ENCODE measurements around the gene TEKTIP1. TPM values are rescaled to one million over a fixed set of nuclear protein-coding genes. Genes with fewer than 3 reads are reported as not detected.

The TEKTIP1 gene
- total RNA-seq, 1 experiment from 2014 or later = 2.7 TPM

- Mint-ChIP-seq H3K36me3 (ENCODE audit: insufficient read depth, unreplicated experiment) (peaks cover 53% of the 10 kb centered on the region), H3K4me1 (ENCODE audit: low read depth, unreplicated experiment) (no peaks in the 10 kb centered on the region), H3K4me3 (ENCODE audit: low read depth, unreplicated experiment) (no peak overlapping the region), H3K27me3 (ENCODE audit: unreplicated experiment) (no peaks in the 10 kb centered on the region), H3K27ac (ENCODE audit: unreplicated experiment) (no peak overlapping the region), H3K9me3 (ENCODE audit: low read depth, unreplicated experiment) (no peaks in the 10 kb centered on the region)
- TF ChIP-seq CTCF (IDR thresholded peaks at IDR 0.05; ENCODE audit: unreplicated experiment) = no peak
- BruUV-seq (replicated peaks) = no TSS peak
- no peak for DNase-seq
- CTCF ChIA-PET = interaction anchor here (0.6 kb wide), 1 partner anchor 157 kb away, joined by 3 read pairs; no protein-coding TSS in a partner anchor
- intact Hi-C loops (cut with micrococcal nuclease; ENCODE audit: unreplicated experiment) = no loop called here
Measured at GRCh38 chr19:3533033-3533432, 5.9 kb upstream of the TEKTIP1 start.

GRCh38 chr19:3533563-3534216, 5.3 kb upstream of the TEKTIP1 start:
- no peaks in the 10 kb centered on the region for H3K27me3 Mint-ChIP-seq (ENCODE audit: unreplicated experiment)
- no TSS peak for BruUV-seq (replicated peaks)
- intact Hi-C loops (cut with micrococcal nuclease; ENCODE audit: unreplicated experiment) = no loop called here
- H3K36me3 Mint-ChIP-seq (ENCODE audit: insufficient read depth, unreplicated experiment) = peaks cover 59% of the 10 kb centered on the region
- H3K4me3 Mint-ChIP-seq (ENCODE audit: low read depth, unreplicated experiment) = no peak overlapping the region
- TF ChIP-seq CTCF (IDR thresholded peaks at IDR 0.05; ENCODE audit: unreplicated experiment) = no peak
- no peak overlapping the region for H3K27ac Mint-ChIP-seq (ENCODE audit: unreplicated experiment)
- no peak for DNase-seq
- H3K9me3 Mint-ChIP-seq (ENCODE audit: low read depth, unreplicated experiment) = no peaks in the 10 kb centered on the region
- H3K4me1 Mint-ChIP-seq (ENCODE audit: low read depth, unreplicated experiment) = no peaks in the 10 kb centered on the region
- CTCF ChIA-PET = interaction anchor here (0.6 kb wide), 1 partner anchor 157 kb away, joined by 3 read pairs; no protein-coding TSS in a partner anchor

- no peak for DNase-seq
- TF ChIP-seq CTCF (IDR thresholded peaks at IDR 0.05; ENCODE audit: unreplicated experiment) = no peak
- Mint-ChIP-seq H3K4me3 (ENCODE audit: low read depth, unreplicated experiment) (no peak overlapping the region), H3K27ac (ENCODE audit: unreplicated experiment) (no peak overlapping the region), H3K4me1 (ENCODE audit: low read depth, unreplicated experiment) (no peaks in the 10 kb centered on the region), H3K9me3 (ENCODE audit: low read depth, unreplicated experiment) (no peaks in the 10 kb centered on the region), H3K36me3 (ENCODE audit: insufficient read depth, unreplicated experiment) (peaks cover 65% of the 10 kb centered on the region), H3K27me3 (ENCODE audit: unreplicated experiment) (no peaks in the 10 kb centered on the region)
- BruUV-seq (replicated peaks) = no TSS peak
- intact Hi-C loops (cut with micrococcal nuclease; ENCODE audit: unreplicated experiment) = no loop called here
- CTCF ChIA-PET = no interaction called here
Measured at GRCh38 chr19:3534375-3535234, 4.4 kb upstream of the TEKTIP1 start.

- no peak for DNase-seq
- H3K4me1 Mint-ChIP-seq (ENCODE audit: low read depth, unreplicated experiment) = no peaks in the 10 kb centered on the region
- no TSS peak for BruUV-seq (replicated peaks)
- H3K27me3 Mint-ChIP-seq (ENCODE audit: unreplicated experiment) = no peaks in the 10 kb centered on the region
- H3K36me3 Mint-ChIP-seq (ENCODE audit: insufficient read depth, unreplicated experiment) = peaks cover 70% of the 10 kb centered on the region
- CTCF ChIA-PET = interaction anchor here (0.7 kb wide), 1 partner anchor 91 kb away, joined by 7 read pairs; no protein-coding TSS in a partner anchor
- no peak overlapping the region for H3K27ac Mint-ChIP-seq (ENCODE audit: unreplicated experiment)
- intact Hi-C loops (cut with micrococcal nuclease; ENCODE audit: unreplicated experiment) = no loop called here
- H3K9me3 Mint-ChIP-seq (ENCODE audit: low read depth, unreplicated experiment) = no peaks in the 10 kb centered on the region
- TF ChIP-seq CTCF (IDR thresholded peaks at IDR 0.05; ENCODE audit: unreplicated experiment) = no peak
- no peak overlapping the region for H3K4me3 Mint-ChIP-seq (ENCODE audit: low read depth, unreplicated experiment)
Measured at GRCh38 chr19:3535235-3535535, 3.8 kb upstream of the TEKTIP1 start.

Measured in Calu3 (cell line).